Progenitor cell of endocrine pancreas (in vitro differentiated cells): ENCODE results near the gene EIF4E. TPM values are rescaled to one million over a fixed set of nuclear protein-coding genes. Genes with fewer than 3 reads are reported as not detected.

Source experiments
- DNase-seq: peaks from one replicate; pipeline ENCODE4 v3.0.0; 2021; ENCODE audit warnings: low spot score; ENCODE audit not compliant: unreplicated experiment
- H3K27ac Mint-ChIP-seq: 2 replicates; pipeline ENCODE4 v1.8.0; 2021; ENCODE audit warnings: mild to moderate bottlenecking, moderate library complexity, mixed read lengths
- H3K27me3 Mint-ChIP-seq: 2 replicates; pipeline ENCODE4 v1.8.0; 2021; ENCODE audit warnings: mixed read lengths
- H3K36me3 Mint-ChIP-seq: 2 replicates; pipeline ENCODE4 v1.8.0; 2022; ENCODE audit warnings: mixed read lengths; ENCODE audit not compliant: insufficient read depth
- H3K4me1 Mint-ChIP-seq: 2 replicates; pipeline ENCODE4 v1.8.0; 2021; ENCODE audit warnings: low read depth, mixed read lengths
- H3K4me3 Mint-ChIP-seq: 2 replicates; pipeline ENCODE4 v1.8.0; 2021; ENCODE audit warnings: low read depth, mild to moderate bottlenecking, moderate library complexity, mixed read lengths
- H3K9me3 Mint-ChIP-seq: 2 replicates; pipeline ENCODE4 v1.8.0; 2021; ENCODE audit warnings: low read depth, mixed read lengths
- total RNA-seq: library from RNA; stranded (reverse); gene quantifications from 2 replicates; pipeline ENCODE4 v1.2.1, GENCODE V29; 2021
- TF ChIP-seq, protein P1 (sequence below): fragments of 200-600 bp; sonication (generic); IDR thresholded peaks from one replicate; pipeline ENCODE4 v1.5.0; 2021; ENCODE audit warnings: antibody characterized with exemption, mild to moderate bottlenecking; ENCODE audit not compliant: unreplicated experiment

The EIF4E gene
- total RNA-seq, 1 donor from 2014 or later: 97.7 TPM

DNA sequence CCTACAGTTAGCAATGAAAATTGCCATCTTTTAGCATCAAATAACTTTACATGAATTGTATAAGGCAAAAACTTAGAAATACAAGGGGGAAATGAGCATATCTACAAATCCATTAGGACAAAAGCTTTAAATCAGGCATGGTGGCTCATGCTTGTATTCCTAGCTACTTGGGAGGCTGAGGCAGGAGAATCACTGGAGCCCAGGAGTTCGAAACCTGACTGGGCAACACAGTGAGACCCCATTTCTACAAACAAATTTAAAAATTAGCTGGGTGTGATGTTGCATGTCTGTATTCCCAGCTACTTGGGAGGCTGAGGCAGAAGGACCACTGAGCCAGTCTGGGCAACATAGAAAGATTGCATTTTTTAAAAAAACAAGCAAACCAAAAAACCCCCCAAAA, 61.3 kb downstream of the EIF4E start:
- no peaks in the 10 kb centered on the region for H3K36me3 Mint-ChIP-seq

DNA sequence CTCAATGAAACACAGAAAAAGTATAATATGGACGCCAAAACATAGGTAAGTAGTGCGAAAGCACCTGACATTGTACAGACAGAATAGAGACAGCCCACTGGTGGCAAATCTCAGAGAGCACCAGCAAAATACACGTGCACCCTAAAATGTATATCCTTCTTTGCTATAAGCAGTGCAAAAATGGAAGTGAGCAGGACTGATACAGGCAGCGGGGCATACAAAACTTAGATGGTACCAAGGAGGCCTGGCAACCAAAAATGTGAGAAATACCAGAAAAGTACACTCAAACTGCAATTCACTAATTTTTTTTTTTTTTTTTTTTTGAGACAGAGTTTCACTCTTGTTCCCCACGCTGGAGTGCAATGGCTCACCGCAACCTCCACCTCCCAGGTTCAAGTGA, 63.9 kb downstream of the EIF4E start:
- TF ChIP-seq, protein P1, sequence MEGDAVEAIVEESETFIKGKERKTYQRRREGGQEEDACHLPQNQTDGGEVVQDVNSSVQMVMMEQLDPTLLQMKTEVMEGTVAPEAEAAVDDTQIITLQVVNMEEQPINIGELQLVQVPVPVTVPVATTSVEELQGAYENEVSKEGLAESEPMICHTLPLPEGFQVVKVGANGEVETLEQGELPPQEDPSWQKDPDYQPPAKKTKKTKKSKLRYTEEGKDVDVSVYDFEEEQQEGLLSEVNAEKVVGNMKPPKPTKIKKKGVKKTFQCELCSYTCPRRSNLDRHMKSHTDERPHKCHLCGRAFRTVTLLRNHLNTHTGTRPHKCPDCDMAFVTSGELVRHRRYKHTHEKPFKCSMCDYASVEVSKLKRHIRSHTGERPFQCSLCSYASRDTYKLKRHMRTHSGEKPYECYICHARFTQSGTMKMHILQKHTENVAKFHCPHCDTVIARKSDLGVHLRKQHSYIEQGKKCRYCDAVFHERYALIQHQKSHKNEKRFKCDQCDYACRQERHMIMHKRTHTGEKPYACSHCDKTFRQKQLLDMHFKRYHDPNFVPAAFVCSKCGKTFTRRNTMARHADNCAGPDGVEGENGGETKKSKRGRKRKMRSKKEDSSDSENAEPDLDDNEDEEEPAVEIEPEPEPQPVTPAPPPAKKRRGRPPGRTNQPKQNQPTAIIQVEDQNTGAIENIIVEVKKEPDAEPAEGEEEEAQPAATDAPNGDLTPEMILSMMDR: no peak
- no peak for DNase-seq
- Mint-ChIP-seq H3K4me1 (peaks cover 2% of the 10 kb centered on the region), H3K27ac (no peak overlapping the region), H3K27me3 (no peaks in the 10 kb centered on the region), H3K4me3 (no peak overlapping the region), H3K9me3 (no peaks in the 10 kb centered on the region), H3K36me3 (no peaks in the 10 kb centered on the region)

More for the DNA sequence above, 61.3 kb downstream of the EIF4E start:
- TF ChIP-seq, protein P1: no peak
- Mint-ChIP-seq H3K27me3 (no peaks in the 10 kb centered on the region), H3K4me1 (no peaks in the 10 kb centered on the region), H3K4me3 (no peak overlapping the region), H3K27ac (no peak overlapping the region), H3K9me3 (no peaks in the 10 kb centered on the region)
- no peak for DNase-seq

DNA sequence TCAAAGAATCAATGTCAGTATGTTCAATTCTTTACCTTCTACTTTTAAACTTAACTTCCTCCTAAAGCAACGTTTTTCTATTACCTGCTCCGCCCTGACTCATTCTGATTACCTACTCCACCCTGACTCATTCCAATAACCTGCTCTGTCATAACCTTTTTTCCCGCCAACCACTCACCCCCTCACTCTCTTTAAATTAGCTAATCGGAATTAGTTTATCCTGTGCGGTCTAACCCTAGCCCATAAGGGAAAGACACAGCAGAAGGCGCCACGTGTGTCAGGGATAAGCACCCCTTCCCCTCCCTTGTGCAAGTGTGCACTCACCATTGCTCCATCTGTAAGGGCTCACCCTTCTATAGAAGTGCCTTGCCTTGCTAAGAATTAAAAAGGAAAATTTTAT, 64.4 kb downstream of the EIF4E start:
- TF ChIP-seq, protein P1: no peak
- no peaks in the 10 kb centered on the region for H3K27me3 Mint-ChIP-seq
- no peak overlapping the region for H3K27ac Mint-ChIP-seq
- no peak overlapping the region for H3K4me3 Mint-ChIP-seq
- no peak for DNase-seq
- peaks cover 2% of the 10 kb centered on the region for H3K4me1 Mint-ChIP-seq
- H3K36me3 Mint-ChIP-seq: no peaks in the 10 kb centered on the region
- no peaks in the 10 kb centered on the region for H3K9me3 Mint-ChIP-seq

DNA sequence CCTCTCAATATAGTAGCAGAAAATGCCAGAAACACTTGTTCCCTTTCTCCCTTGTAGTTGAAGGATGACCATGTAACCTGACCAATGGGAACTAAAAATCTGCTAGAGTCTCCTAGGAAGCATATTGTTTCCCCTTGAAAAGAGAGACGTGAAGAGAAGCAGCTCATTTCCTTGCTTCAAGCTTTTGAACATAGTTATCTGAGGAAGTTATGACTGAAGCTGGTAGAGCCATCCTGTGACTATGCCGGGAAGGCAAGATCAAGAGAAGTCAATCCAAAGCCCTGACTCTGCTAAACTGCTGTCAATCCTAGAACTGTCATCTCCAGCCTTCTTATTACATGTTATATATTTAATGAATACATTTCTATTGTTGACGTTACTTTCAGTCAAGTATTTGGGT, 66.6 kb downstream of the EIF4E start:
- no peak overlapping the region for H3K4me3 Mint-ChIP-seq
- no peaks in the 10 kb centered on the region for H3K36me3 Mint-ChIP-seq
- no peak for DNase-seq
- H3K27me3 Mint-ChIP-seq: no peaks in the 10 kb centered on the region
- TF ChIP-seq, protein P1: no peak
- H3K27ac Mint-ChIP-seq: no peak overlapping the region
- peaks cover 2% of the 10 kb centered on the region for H3K4me1 Mint-ChIP-seq
- H3K9me3 Mint-ChIP-seq: no peaks in the 10 kb centered on the region

DNA sequence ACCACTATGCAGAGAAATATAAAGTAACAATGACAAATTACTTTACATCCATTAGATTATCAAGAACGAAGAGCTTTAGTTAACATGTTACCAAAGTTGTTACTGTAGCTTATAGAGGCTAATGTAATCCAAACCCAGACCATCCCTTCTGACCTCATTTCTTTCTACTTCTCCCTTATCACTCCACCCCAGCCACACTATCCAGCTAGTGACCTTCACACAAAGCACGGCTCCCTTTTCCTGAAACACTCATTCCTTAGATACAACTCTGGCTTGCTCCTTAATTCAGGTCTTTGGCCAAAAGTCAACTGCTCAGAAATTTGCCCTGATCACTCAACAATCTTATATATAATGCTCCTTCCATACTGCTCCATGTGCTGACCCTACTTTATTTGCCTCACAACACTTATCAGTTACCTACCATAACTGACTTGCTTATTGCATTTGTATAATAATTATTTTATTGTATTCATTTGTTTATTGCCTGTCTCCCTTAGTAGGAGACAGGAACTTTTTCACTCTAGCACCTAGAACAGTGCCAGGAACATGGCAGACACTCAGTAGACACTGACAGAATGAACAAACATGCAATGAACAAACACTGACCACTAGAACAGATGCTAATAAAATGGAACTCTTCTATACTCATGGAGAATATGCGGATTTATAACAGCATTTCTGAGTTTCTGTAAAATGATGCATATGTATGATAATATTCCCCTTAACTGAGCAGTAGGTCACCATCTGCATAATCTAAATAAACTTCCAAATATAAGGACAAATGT, 67.6 kb downstream of the EIF4E start:
- Mint-ChIP-seq H3K36me3 (no peaks in the 10 kb centered on the region), H3K9me3 (no peaks in the 10 kb centered on the region), H3K4me3 (no peak overlapping the region), H3K27me3 (no peaks in the 10 kb centered on the region), H3K27ac (no peak overlapping the region), H3K4me1 (peaks cover 2% of the 10 kb centered on the region)
- TF ChIP-seq, protein P1: no peak
- no peak for DNase-seq
